ENCODE measurements around the gene DCAF11.

The DCAF11 gene

GRCh38 chr14:24079491-24080141 lies 35.0 kb upstream of the DCAF11 start:
- DNase-seq: peak; percentile 90

GRCh38 chr14:24080142-24080530 lies 34.4 kb upstream of the DCAF11 start:
- peak; percentile 45 for DNase-seq

DNA sequence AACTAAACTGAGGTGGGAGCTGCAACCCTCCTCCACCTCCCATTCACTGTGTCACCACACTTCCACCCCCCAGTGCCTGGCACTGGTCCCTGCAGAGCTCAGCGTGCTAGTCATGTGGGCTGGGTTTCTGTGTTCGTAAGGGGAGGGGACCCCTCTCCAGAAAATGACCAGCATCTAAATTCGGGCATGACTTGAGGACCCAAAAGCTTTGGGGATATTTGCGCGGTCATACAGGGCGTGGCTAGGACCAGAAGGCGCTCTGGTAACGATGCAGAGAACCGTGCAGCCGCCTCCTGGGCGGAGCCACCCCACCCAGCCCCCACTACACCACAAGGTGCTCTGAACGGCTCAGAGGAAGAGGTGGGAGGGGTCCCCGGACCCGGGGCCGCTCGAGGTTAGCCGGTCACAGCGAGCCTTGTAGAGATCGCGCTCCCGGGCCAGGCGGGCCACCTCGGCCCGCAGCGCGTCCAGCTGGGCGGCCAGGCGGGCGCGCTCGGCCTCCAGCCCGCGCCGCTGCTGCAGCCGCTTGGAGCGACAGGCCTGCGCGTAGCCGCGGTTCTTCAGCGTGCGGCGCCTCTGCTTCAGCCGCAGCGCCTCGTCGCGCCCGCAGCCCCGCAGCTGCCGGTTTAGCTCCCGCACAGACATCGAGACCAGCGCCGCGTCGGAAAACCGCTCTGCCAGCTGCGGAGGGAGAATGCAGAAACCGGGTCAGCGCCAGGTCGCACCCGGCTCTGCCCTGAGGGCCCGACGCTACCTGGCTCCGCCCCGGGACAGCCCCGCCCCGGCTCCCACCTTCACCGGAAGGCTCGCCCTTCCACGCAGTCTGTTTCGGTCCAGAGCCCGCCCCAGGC lies 33.5 kb upstream of the DCAF11 start:
- DNase-seq: peak; percentile 79

DNA sequence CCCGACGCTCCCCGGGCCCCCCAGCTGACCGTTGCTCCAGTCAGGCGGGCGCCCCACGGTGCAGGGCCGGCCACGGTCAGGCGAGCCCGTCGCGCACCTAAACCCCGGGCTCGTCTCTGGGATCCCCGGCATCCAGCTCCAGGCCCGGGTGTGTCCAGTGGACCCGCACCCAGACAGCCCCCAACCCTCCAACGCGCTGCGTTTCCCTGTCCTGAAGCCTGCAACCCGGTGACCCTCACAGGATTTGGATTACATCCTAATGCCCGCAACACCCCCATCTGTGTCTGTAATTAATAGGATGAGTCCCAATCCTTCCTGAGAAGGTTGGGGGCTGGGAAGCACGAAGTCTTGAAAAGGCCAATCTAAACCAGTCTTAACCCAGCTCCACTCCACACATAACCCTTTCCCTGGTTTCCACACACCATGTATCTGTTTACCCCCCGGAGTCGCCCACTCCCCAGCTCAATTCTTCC lies 32.8 kb upstream of the DCAF11 start:
- DNase-seq: no peak

GRCh38 chr14:24082411-24083080 lies 32.0 kb upstream of the DCAF11 start:
- no peak for DNase-seq

GRCh38 chr14:24083462-24083861 lies 31.1 kb upstream of the DCAF11 start:
- DNase-seq: no peak

DNA sequence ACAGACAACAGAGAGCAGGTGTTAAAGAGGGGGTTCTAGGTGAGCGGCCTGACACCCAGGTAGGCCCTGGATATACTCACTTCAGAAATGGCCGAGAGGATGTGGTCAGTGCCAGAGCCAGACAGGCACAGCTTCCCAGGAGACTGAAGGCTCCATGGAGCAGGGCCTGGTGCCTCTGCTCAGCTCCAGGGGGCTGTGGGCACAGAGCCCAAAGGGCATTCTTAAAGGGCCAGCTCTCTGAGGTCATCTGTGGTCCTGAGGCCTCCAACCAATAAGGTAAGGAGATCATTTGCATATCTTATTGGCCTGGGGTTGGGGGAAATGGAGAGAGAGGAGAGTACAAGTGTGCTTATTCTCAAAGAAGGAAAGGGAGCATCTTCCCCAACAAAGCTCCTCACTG lies 30.1 kb upstream of the DCAF11 start:
- DNase-seq: no peak

DNA sequence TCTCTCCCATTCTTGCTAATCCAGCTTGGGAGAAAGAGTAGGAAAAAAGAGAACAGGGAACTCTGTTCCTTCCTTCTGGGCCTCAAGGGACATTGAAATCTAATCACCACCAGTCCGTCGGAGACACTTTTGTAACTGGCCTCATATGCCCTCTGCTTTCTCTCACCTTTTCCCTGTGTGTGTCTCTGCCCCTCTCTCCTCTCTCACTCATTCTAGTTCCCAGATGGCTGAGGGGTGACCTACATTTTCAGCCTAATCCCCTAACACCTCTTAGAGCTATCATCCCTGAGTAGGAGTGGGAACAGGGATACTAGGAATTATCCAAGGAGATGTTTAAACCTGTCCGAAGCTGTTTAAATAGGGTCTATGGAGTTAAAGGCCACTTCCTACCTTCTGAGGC lies 29.4 kb upstream of the DCAF11 start:
- no peak for DNase-seq

DNA sequence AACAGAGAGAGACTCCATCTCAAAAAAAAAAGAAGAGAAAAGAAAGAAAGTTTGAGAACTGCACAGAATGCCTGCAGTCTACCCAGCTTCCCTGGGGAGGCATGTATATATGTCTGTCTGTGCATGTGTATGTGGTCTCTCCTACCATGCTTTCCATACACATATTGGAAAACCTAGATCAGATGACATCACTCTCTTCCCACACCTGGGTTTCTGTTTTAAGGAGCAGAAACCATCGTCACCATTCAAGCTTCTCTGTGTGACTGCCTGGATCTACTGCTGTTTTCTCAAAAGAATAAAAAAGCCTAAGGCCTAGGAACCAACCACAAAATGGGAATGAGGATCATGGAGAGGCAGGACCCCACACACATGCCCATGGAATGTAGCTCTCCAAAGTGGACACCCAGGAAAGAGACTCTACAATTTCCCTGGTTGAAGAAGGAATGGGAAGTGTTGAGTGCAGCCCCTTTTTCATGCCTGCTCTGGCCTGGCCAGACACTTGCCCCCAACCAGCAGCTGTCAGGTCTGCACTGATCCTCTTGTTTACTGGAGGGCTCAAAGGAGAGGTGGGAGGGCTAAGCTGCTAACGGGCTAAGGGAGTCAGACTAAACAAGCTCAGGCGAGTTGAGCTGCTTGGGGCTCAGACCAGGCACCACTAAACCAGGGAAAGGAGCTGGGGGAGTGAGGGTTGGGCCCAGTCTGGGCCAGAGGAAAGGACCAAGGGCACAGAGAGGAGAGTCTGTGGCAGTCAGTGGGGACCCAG lies 28.2 kb upstream of the DCAF11 start:
- no peak for DNase-seq

GRCh38 chr14:24087004-24087403 lies 27.6 kb upstream of the DCAF11 start:
- DNase-seq: no peak

- DNase-seq: no peak
These were observed 26.5 kb upstream of the DCAF11 start for GRCh38 chr14:24088095-24088494.

- no peak for DNase-seq
These were observed 24.7 kb upstream of the DCAF11 start for GRCh38 chr14:24089890-24090289.

GRCh38 chr14:24092110-24092504 lies 22.5 kb upstream of the DCAF11 start:
- DNase-seq: no peak

- no peak for DNase-seq
These were observed 21.9 kb upstream of the DCAF11 start for GRCh38 chr14:24092505-24093206.

DNA sequence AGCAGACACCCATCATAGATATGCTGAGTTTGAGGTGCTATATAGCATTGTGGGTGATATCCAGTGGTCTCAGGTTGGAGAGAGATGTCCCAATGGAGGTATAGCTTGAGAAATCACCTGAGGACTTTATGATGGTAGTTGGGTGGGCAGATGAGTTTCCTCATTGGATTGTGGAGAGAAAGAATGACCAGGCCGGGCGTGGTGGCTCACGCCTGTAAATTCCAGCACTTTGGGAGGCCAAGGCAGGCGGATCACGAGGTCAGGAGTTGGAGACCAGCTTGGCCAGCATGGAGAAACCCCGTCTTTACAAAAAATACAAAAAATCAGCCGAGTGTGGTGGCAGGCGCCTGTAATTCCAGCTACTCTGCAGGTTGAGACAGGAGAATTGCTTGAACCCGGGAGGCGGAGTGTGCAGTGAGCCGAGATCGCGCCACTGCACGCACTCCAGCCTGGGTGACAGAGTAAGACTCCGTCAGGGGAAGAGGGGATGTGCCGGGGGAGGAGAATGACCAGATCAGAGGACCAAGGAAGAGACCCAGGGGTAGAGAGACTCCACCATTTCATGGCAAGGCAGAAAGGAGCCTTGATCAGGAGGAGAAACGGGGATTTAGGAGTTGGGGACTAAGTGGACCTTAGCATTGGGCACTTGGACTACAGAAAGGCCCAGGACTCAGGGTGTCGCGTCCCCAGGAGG lies 21.2 kb upstream of the DCAF11 start:
- no peak for DNase-seq

DNA sequence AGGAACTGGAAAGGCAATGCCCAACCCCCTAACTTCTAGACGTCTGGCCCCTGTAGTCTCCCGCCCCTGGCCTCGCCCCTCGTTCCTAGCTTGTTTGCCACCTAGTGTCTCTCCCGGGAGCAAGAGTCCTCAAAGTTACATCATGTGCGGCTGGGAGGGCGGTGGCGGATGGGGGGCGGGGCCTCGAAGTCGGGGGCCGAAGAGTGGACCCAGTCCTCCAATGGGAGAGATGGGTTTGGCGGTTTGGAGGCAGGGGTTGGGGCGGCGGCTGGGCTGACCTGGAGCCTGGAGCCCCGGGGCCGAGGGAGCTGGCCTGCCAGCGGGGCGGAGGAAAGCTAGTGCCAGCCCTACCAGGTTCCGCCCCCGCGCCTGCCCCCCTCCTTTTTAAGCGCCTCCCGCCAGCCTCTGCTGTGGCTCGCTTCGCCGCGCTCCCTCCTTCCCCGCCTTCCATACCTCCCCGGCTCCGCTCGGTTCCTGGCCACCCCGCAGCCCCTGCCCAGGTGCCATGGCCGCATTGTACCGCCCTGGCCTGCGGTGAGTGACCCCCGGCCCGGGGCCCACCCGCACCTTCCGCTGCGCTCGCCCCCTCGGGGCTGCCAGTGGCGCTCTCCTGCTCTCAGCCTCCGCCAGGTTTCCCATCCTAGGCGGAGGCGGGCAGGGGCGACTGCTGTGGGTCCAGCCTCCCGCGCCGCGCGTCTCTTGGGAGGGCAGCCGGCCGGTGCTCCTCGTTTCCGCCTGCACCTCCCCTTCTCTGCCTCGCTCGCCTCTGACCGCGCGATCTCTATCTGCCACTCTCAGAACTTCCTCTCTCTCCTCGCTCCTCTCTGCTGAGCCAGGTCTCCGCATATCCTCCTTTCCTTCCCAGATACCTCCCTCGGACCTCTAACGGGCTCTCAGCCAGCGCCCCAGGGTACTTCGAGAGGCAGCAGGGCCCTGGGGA lies 20.4 kb upstream of the DCAF11 start, which contains the start of gene PCK2:
TSS of gene PCK2 (plus strand) at position 411 of the 940 bp plus-strand sequence. CDS start at position 506, 95 bp downstream.
- peak; percentile 85 for DNase-seq

DNA sequence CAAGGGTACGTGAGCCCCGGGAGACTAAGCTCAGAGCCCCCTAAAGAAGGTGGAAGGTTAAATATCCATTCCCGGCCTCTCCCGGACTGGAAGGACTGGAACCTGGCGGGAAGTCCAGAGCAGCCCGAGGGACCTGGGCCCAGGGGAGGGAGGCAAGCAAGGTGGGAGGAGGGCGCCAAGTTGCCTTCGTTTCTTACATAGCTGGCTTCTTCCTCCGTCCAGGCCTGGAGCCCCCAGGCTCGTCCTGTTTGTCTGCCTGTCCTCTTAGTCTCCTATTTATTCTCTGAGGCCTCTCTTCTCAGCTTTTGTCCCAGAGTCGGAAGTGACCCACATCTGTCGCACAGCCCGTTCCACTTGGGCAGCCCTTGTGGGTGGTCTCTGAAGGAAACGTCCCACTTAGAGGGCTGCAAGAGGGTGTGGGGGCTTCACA lies 19.7 kb upstream of the DCAF11 start:
- DNase-seq: no peak

DNA sequence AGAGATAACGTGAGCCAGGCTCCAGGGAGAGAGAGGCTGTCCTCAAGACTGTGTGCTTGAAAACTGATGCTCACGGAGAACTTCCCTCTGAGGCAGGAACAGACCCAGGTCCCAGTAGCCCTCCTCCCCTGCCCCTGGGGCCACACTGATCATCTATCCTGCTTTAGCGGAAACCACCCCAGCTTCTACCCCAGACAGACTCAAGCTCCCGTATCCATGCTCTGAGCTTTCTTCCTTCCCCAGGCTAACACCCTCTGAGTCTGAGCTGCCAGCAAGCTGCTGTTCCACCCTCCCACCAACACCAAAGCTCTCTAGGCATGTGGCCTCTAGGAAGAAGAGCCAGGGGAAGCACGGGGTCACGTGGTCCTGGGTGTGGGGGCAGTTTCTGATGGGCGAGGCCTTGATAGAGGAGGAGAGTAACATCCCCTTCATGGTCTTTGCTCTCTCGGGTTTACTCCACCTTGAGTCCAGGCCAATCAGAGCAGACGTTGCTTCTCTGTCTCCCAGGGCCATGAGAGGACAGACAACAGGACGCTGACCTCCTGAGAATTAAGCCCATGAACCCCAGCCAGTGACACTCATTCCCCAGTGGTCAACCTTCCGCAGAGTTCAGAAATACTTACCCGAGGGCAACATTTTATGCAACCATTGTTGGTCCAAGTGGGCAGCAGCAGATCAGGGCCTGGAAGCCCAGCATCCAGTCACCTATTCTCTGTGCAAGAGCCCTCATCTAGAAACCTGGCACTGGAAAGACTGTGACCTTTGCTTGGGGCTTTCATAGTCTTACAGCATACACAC lies 19.1 kb upstream of the DCAF11 start:
- no peak for DNase-seq

GRCh38 chr14:24096545-24097181 lies 17.9 kb upstream of the DCAF11 start:
- DNase-seq: no peak

Data from NCI-H2171 treated with DMSO at 0.1 percent for 48 hours (cell line).